ENCODE results near the gene EFL1. TPM values are rescaled to one million over a fixed set of nuclear protein-coding genes. Genes with fewer than 3 reads are reported as not detected.
A peak's percentile ranks its signal among the peaks of the same experiment; 100 is the strongest.
"Not testable (repeated sequence)": the region's sequence is repeated elsewhere in the genome, so short reads cannot be mapped to it uniquely, and the experiment has no call there.

EFL1 gene
- polyA plus RNA-seq, 1 donor from 2014 or later = 16.8 TPM

DNA sequence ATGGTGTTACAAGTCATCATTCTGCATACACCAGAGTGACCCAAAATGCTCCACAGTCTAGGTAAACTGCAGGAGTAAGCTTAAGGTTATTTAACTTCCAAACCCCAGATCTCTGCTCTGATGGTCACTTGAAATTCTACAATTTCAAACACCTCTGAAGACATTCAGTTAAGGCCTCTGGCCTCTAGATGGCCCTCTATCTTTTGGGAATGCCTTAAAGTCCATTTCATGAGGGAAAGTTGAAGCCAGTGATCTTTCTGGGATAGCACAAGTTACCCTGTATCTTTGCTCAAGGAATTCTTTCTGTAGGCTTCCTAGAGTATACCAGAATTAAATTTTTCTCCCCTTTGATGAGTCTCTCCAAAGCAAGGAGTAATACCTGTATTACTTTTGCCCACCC lies 18.7 kb upstream of the EFL1 start:
- not testable (repeated sequence) for H3K79me2 ChIP-seq (replicated peaks; ENCODE audit: insufficient read depth, low read length); H3K9ac ChIP-seq (ENCODE audit: low read length); H2AFZ ChIP-seq (ENCODE audit: low read depth, low read length); H3K4me3 ChIP-seq (ENCODE audit: low read length); H3K4me2 ChIP-seq (ENCODE audit: low read length); H3F3A ChIP-seq (ENCODE audit: insufficient read depth, low read length, poor library complexity, severe bottlenecking); H3K27me3 ChIP-seq (ENCODE audit: insufficient read depth, low read depth, low read length); H3K9me3 ChIP-seq (ENCODE audit: low read length); H3K36me3 ChIP-seq (ENCODE audit: insufficient read depth, low read length); H3K9me2 ChIP-seq (ENCODE audit: insufficient read depth, low read length); H3K27ac ChIP-seq (ENCODE audit: low read length); H4K20me1 ChIP-seq (ENCODE audit: insufficient read depth)
- TF ChIP-seq, protein P1, sequence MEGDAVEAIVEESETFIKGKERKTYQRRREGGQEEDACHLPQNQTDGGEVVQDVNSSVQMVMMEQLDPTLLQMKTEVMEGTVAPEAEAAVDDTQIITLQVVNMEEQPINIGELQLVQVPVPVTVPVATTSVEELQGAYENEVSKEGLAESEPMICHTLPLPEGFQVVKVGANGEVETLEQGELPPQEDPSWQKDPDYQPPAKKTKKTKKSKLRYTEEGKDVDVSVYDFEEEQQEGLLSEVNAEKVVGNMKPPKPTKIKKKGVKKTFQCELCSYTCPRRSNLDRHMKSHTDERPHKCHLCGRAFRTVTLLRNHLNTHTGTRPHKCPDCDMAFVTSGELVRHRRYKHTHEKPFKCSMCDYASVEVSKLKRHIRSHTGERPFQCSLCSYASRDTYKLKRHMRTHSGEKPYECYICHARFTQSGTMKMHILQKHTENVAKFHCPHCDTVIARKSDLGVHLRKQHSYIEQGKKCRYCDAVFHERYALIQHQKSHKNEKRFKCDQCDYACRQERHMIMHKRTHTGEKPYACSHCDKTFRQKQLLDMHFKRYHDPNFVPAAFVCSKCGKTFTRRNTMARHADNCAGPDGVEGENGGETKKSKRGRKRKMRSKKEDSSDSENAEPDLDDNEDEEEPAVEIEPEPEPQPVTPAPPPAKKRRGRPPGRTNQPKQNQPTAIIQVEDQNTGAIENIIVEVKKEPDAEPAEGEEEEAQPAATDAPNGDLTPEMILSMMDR (IDR thresholded peaks at IDR 0.05; ENCODE audit: poor library complexity, severe bottlenecking) = peak; percentile 24

DNA sequence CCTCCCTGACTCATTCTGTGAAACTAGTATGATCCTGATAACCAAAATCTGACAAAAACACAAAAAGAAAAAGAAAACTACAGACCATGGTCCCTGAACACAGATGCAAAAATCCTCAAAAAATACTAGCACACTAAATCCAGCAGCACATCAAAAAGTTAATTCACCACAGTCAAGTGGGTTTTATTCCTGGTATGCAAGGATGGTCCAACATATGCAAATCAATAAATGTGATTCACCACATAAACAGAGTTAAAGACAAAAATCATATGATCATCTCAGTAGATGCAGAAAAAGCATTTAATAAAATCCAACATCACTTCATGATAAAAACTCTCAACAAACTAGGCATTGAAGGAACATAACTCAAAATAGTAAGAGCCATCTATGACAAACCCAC lies 12.9 kb upstream of the EFL1 start:
- no peak overlapping the region for H3K9ac ChIP-seq (ENCODE audit: low read length)
- H3K79me2 ChIP-seq (replicated peaks; ENCODE audit: insufficient read depth, low read length) = no peaks in the 10 kb centered on the region
- H3K27me3 ChIP-seq (ENCODE audit: insufficient read depth, low read depth, low read length) = no peaks in the 10 kb centered on the region
- H3K4me2 ChIP-seq (ENCODE audit: low read length) = no peak overlapping the region
- TF ChIP-seq TAF1 (IDR thresholded peaks at IDR 0.05; ENCODE audit: low read depth) (no peak), RAD21 (conservative IDR thresholded peaks at IDR 0.05) (no peak), MXI1 (conservative IDR thresholded peaks at IDR 0.05; ENCODE audit: poor library complexity, severe bottlenecking) (no peak), SMC3 (conservative IDR thresholded peaks at IDR 0.05; ENCODE audit: poor library complexity) (no peak), EP300 (conservative IDR thresholded peaks at IDR 0.05; ENCODE audit: poor library complexity, severe bottlenecking) (no peak), POLR2AphosphoS5 (IDR thresholded peaks at IDR 0.05) (no peak), EZH2 (IDR thresholded peaks at IDR 0.05; ENCODE audit: borderline replicate concordance, insufficient read depth, low read length, poor library complexity, severe bottlenecking) (no peak)
- TF ChIP-seq, protein P2, sequence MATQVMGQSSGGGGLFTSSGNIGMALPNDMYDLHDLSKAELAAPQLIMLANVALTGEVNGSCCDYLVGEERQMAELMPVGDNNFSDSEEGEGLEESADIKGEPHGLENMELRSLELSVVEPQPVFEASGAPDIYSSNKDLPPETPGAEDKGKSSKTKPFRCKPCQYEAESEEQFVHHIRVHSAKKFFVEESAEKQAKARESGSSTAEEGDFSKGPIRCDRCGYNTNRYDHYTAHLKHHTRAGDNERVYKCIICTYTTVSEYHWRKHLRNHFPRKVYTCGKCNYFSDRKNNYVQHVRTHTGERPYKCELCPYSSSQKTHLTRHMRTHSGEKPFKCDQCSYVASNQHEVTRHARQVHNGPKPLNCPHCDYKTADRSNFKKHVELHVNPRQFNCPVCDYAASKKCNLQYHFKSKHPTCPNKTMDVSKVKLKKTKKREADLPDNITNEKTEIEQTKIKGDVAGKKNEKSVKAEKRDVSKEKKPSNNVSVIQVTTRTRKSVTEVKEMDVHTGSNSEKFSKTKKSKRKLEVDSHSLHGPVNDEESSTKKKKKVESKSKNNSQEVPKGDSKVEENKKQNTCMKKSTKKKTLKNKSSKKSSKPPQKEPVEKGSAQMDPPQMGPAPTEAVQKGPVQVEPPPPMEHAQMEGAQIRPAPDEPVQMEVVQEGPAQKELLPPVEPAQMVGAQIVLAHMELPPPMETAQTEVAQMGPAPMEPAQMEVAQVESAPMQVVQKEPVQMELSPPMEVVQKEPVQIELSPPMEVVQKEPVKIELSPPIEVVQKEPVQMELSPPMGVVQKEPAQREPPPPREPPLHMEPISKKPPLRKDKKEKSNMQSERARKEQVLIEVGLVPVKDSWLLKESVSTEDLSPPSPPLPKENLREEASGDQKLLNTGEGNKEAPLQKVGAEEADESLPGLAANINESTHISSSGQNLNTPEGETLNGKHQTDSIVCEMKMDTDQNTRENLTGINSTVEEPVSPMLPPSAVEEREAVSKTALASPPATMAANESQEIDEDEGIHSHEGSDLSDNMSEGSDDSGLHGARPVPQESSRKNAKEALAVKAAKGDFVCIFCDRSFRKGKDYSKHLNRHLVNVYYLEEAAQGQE (IDR thresholded peaks at IDR 0.05; ENCODE audit: borderline replicate concordance) = no peak
- TF ChIP-seq, protein P1 (IDR thresholded peaks at IDR 0.05; ENCODE audit: poor library complexity, severe bottlenecking) = no peak
- no peak overlapping the region for H2AFZ ChIP-seq (ENCODE audit: low read depth, low read length)
- no peaks in the 10 kb centered on the region for H3F3A ChIP-seq (ENCODE audit: insufficient read depth, low read length, poor library complexity, severe bottlenecking)
- no peaks in the 10 kb centered on the region for H3K9me3 ChIP-seq (ENCODE audit: low read length)
- H3K27ac ChIP-seq (ENCODE audit: low read length) = no peak overlapping the region
- no peaks in the 10 kb centered on the region for H4K20me1 ChIP-seq (ENCODE audit: insufficient read depth)
- H3K9me2 ChIP-seq (ENCODE audit: insufficient read depth, low read length) = no peaks in the 10 kb centered on the region
- H3K4me3 ChIP-seq (ENCODE audit: low read length) = no peak overlapping the region
- H3K36me3 ChIP-seq (ENCODE audit: insufficient read depth, low read length) = no peaks in the 10 kb centered on the region
